Measurements from ENCODE around the gene CCL7.

The CCL7 gene

DNA sequence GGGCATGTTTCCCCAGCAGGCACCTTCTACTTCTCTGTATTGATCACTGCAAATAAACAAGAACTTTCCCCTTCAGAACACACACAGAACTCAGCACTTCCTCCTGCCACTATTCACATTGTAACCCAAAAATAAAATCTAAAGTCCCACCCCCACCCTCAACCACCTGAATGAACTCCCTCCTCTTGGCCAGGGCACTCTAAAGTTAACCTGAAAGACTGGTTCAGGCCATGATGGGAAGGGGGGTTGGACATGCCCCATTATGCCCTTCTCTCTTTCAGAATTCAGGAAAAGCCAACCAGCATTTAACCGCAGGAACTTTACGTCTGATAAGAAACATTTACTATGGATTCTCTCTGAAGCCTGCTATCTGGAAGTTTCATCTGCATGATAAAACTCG is 42.3 kb upstream of the CCL7 start:
- TF ChIP-seq, protein P1, sequence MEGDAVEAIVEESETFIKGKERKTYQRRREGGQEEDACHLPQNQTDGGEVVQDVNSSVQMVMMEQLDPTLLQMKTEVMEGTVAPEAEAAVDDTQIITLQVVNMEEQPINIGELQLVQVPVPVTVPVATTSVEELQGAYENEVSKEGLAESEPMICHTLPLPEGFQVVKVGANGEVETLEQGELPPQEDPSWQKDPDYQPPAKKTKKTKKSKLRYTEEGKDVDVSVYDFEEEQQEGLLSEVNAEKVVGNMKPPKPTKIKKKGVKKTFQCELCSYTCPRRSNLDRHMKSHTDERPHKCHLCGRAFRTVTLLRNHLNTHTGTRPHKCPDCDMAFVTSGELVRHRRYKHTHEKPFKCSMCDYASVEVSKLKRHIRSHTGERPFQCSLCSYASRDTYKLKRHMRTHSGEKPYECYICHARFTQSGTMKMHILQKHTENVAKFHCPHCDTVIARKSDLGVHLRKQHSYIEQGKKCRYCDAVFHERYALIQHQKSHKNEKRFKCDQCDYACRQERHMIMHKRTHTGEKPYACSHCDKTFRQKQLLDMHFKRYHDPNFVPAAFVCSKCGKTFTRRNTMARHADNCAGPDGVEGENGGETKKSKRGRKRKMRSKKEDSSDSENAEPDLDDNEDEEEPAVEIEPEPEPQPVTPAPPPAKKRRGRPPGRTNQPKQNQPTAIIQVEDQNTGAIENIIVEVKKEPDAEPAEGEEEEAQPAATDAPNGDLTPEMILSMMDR (IDR thresholded peaks at IDR 0.05), result no peak
- TF ChIP-seq ZFX (IDR thresholded peaks at IDR 0.05; ENCODE audit: borderline replicate concordance), result no peak
- no peak overlapping the region for H3K27ac ChIP-seq

DNA sequence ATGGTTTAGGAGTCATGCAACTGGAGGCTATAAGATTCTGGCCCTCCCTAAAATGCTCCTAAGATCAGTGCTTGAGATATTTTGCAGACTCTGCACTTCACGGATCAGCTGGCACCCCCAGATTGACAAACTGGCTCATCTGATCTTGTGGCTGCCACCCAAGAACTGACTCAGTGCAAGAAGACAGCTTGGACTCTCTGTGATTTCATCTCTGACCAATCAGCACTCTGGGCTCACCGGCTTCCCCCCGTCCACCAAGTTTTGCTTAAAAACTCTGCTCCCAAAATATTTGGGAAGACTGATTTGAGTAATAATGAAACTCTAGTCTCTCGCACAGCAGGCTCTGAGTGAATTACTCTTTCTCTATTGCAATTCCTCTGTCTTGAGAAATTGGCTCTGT is 41.2 kb upstream of the CCL7 start:
- no peak for TF ChIP-seq ZFX (IDR thresholded peaks at IDR 0.05; ENCODE audit: borderline replicate concordance)
- TF ChIP-seq, protein P1 (IDR thresholded peaks at IDR 0.05), result no peak
- H3K27ac ChIP-seq, result no peak overlapping the region

DNA sequence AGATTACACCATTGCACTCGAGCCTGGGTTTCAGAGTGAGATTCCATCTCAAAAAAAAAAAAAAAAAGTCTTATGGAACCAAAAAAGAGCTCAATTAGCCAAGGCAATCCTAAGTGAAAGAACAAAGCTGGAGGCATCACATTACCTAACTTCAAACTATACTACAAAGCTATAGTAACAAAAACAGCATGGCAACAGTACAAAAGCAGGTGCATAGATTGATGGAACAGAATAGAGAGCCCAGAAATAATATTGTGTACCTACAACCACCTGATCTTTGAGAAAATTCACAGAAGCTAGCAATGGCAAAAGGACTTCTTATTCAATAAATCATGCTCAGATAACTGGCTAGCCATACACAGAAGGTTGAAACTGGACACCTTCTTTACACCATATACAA is 39.7 kb upstream of the CCL7 start:
- H3K27ac ChIP-seq, result no peak overlapping the region
- TF ChIP-seq, protein P1 (IDR thresholded peaks at IDR 0.05), result no peak
- no peak for TF ChIP-seq ZFX (IDR thresholded peaks at IDR 0.05; ENCODE audit: borderline replicate concordance)

DNA sequence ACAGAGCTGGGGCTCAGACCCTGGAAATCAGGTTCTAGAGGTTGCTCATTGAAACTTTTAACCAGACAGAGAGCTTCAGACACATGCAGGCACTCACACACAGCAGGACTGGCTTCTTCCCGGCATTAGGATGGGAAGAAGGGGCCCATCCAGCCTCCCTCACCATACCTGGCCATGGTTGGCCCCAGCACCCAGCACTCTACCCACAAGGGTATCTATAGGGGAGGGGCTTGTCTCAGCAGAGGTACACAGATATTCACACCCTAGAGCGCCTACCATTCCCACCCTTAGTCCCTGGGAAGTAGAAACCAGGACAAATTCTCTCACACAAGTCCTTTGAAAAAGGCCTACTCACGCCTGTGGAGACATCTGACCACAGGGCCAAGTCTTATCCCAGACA is 35.4 kb upstream of the CCL7 start:
- TF ChIP-seq, protein P1 (IDR thresholded peaks at IDR 0.05), result no peak
- TF ChIP-seq ZFX (IDR thresholded peaks at IDR 0.05; ENCODE audit: borderline replicate concordance), result no peak
- no peak overlapping the region for H3K27ac ChIP-seq

GRCh38 chr17:34235389-34236028 is 34.5 kb upstream of the CCL7 start:
- H3K27ac ChIP-seq, result no peak overlapping the region
- TF ChIP-seq, protein P1 (IDR thresholded peaks at IDR 0.05), result no peak
- no peak for TF ChIP-seq ZFX (IDR thresholded peaks at IDR 0.05; ENCODE audit: borderline replicate concordance)

GRCh38 chr17:34236281-34236892 is 33.6 kb upstream of the CCL7 start:
- H3K27ac ChIP-seq, result no peak overlapping the region
- TF ChIP-seq, protein P1 (IDR thresholded peaks at IDR 0.05), result no peak
- no peak for TF ChIP-seq ZFX (IDR thresholded peaks at IDR 0.05; ENCODE audit: borderline replicate concordance)

- no peak overlapping the region for H3K27ac ChIP-seq
- TF ChIP-seq, protein P1 (IDR thresholded peaks at IDR 0.05), result no peak
- no peak for TF ChIP-seq ZFX (IDR thresholded peaks at IDR 0.05; ENCODE audit: borderline replicate concordance)
Observed at GRCh38 chr17:34237458-34237857, 32.6 kb upstream of the CCL7 start.
